T47D (cell line): ENCODE data around the gene SULT1A1.
"Not testable (repeated sequence)": the region's sequence is repeated elsewhere in the genome, so short reads cannot be mapped to it uniquely, and the experiment has no call there.

ENCODE experiments used
- DNase-seq, 2 experiments: peaks; one replicate each; pipeline versions ENCODE4 v3.0.0 to v3.0.0-alpha.2; 2011 to 2012; ENCODE audit warnings: low read depth in 1 of 2, low spot score in 1 of 2
- JUND ChIP-seq: IDR thresholded peaks from 2 replicates; pipeline ENCODE4 v1.6.1; 2012; ENCODE audit warnings: low read depth
- in situ Hi-C: cut with HindIII; loops from 2 replicates; pipeline ENCODE4 v1.10.0; 2016; ENCODE audit warnings: low sequenced_read_pairs, low pct_unique_long_range_greater_than_20kb

Gene SULT1A1

GRCh38 chr16:28609631-28610594 lies at the start of gene SULT1A1:
SULT1A1 (minus strand) TSS chr16:28610044; CDS start chr16:28608855, 1,189 bp downstream.
- in situ Hi-C loops: no loop called here
- TF ChIP-seq JUND: no peak
- peak; percentile 73 to 89 for DNase-seq

- DNase-seq, in situ Hi-C loops: not testable (repeated sequence)
These were observed 30.1 kb upstream of the SULT1A1 start for GRCh38 chr16:28639959-28640358.

- in situ Hi-C loops: not testable (repeated sequence)
These were observed 28.5 kb upstream of the SULT1A1 start for GRCh38 chr16:28638359-28638758.

GRCh38 chr16:28637765-28638164 lies 27.9 kb upstream of the SULT1A1 start, which contains the start of gene NPIPB8:
NPIPB8 (plus strand) TSS chr16:28638065; CDS start chr16:28638361, 296 bp downstream.
- DNase-seq, in situ Hi-C loops: not testable (repeated sequence)

More at GRCh38 chr16:28638359-28638758, 28.5 kb upstream of the SULT1A1 start:
- not testable (repeated sequence) for DNase-seq

GRCh38 chr16:28636093-28636823 lies 26.4 kb upstream of the SULT1A1 start:
- DNase-seq, in situ Hi-C loops: not testable (repeated sequence)

- DNase-seq, in situ Hi-C loops: not testable (repeated sequence)
These were observed 21.1 kb upstream of the SULT1A1 start for GRCh38 chr16:28630905-28631304.

- TF ChIP-seq JUND: no peak
- peak; percentile 87 to 90 for DNase-seq
- in situ Hi-C loops: no loop called here
These were observed 13.4 kb upstream of the SULT1A1 start for GRCh38 chr16:28623172-28623711.

GRCh38 chr16:28622532-28623171 lies 12.8 kb upstream of the SULT1A1 start:
- DNase-seq, in situ Hi-C loops: not testable (repeated sequence)

- in situ Hi-C loops: no loop called here
These were observed 11.8 kb upstream of the SULT1A1 start for GRCh38 chr16:28621481-28622155.

GRCh38 chr16:28620316-28620715 lies 10.5 kb upstream of the SULT1A1 start:
- DNase-seq, in situ Hi-C loops: not testable (repeated sequence)

More at GRCh38 chr16:28621481-28622155, 11.8 kb upstream of the SULT1A1 start:
- no peak for DNase-seq
- no peak for TF ChIP-seq JUND

GRCh38 chr16:28617874-28618273 lies 8.0 kb upstream of the SULT1A1 start:
- peak in 1 of 2 experiments; percentile 33 for DNase-seq
- in situ Hi-C loops: no loop called here
- no peak for TF ChIP-seq JUND

- DNase-seq: peak in 1 of 2 experiments; percentile 79
- in situ Hi-C loops: no loop called here
- no peak for TF ChIP-seq JUND
These were observed 6.8 kb upstream of the SULT1A1 start for GRCh38 chr16:28616636-28617035.

- DNase-seq, in situ Hi-C loops: not testable (repeated sequence)
These were observed 6.4 kb upstream of the SULT1A1 start for GRCh38 chr16:28616224-28616577.

- peak in 1 of 2 experiments; percentile 67 for DNase-seq
- in situ Hi-C loops: not testable (repeated sequence)
These were observed 5.8 kb upstream of the SULT1A1 start for GRCh38 chr16:28615486-28616223.

GRCh38 chr16:28614561-28614960 lies 4.7 kb upstream of the SULT1A1 start:
- in situ Hi-C loops, DNase-seq: not testable (repeated sequence)

GRCh38 chr16:28613912-28614311 lies 4.1 kb upstream of the SULT1A1 start:
- DNase-seq, in situ Hi-C loops: not testable (repeated sequence)
